ENCODE results near the gene SNAP91. TPM values are rescaled to one million over a fixed set of nuclear protein-coding genes. Genes with fewer than 3 reads are reported as not detected.
"Not testable (repeated sequence)": the region's sequence is repeated elsewhere in the genome, so short reads cannot be mapped to it uniquely, and the experiment has no call there.

Gene SNAP91
- total RNA-seq, 4 donors from 2014 or later: 3.0 to 9.4 (median 6.4) TPM

- TF ChIP-seq POLR2A (IDR thresholded peaks at IDR 0.05): no peak
- no peak for TF ChIP-seq EP300 (IDR thresholded peaks at IDR 0.05)
- no peak for TF ChIP-seq CTCF (IDR thresholded peaks at IDR 0.05)
- no peak for TF ChIP-seq POLR2AphosphoS5 (IDR thresholded peaks at IDR 0.05)
- H3K4me3 ChIP-seq: no peak overlapping the region
- no peaks in the 10 kb centered on the region for H3K4me1 ChIP-seq
- ATAC-seq: no peak
- H3K27ac ChIP-seq: no peak overlapping the region
- H3K36me3 ChIP-seq: no peaks in the 10 kb centered on the region
- no peaks in the 10 kb centered on the region for H3K9me3 ChIP-seq
- no peaks in the 10 kb centered on the region for H3K27me3 ChIP-seq
Observed at GRCh38 chr6:83589076-83589475, 119.8 kb downstream of the SNAP91 start.

GRCh38 chr6:83578057-83578456, 130.8 kb downstream of the SNAP91 start:
- WGBS, 2 donors (ENCODE audit: low coverage in 1 of 2): 78 to 80% methylated on average over 1 of the region's 1 CpG
- ATAC-seq: no peak

GRCh38 chr6:83574783-83575182, 134.1 kb downstream of the SNAP91 start:
- no peaks in the 10 kb centered on the region for H3K27me3 ChIP-seq
- no peaks in the 10 kb centered on the region for H3K9me3 ChIP-seq
- H3K27ac ChIP-seq: no peak overlapping the region
- ATAC-seq: no peak
- TF ChIP-seq POLR2AphosphoS5 (IDR thresholded peaks at IDR 0.05): no peak
- no peak for TF ChIP-seq CTCF (IDR thresholded peaks at IDR 0.05)
- no peak for TF ChIP-seq EP300 (IDR thresholded peaks at IDR 0.05)
- TF ChIP-seq POLR2A (IDR thresholded peaks at IDR 0.05): no peak
- no peaks in the 10 kb centered on the region for H3K4me1 ChIP-seq
- H3K36me3 ChIP-seq: no peaks in the 10 kb centered on the region
- H3K4me3 ChIP-seq: no peak overlapping the region
- WGBS, 2 donors (ENCODE audit: low coverage in 1 of 2): 74 to 96% methylated on average over 5 to 6 of the region's 6 CpGs

More at GRCh38 chr6:83578057-83578456, 130.8 kb downstream of the SNAP91 start:
- H3K4me1 ChIP-seq: no peaks in the 10 kb centered on the region
- no peak overlapping the region for H3K4me3 ChIP-seq
- no peak overlapping the region for H3K27ac ChIP-seq
- no peaks in the 10 kb centered on the region for H3K9me3 ChIP-seq
- no peaks in the 10 kb centered on the region for H3K27me3 ChIP-seq
- H3K36me3 ChIP-seq: no peaks in the 10 kb centered on the region
- no peak for TF ChIP-seq CTCF (IDR thresholded peaks at IDR 0.05)
- TF ChIP-seq POLR2AphosphoS5 (IDR thresholded peaks at IDR 0.05): no peak
- no peak for TF ChIP-seq EP300 (IDR thresholded peaks at IDR 0.05)
- no peak for TF ChIP-seq POLR2A (IDR thresholded peaks at IDR 0.05)

GRCh38 chr6:83571663-83572185, 137.2 kb downstream of the SNAP91 start:
- ATAC-seq: not testable (repeated sequence)

GRCh38 chr6:83558975-83559374, 149.9 kb downstream of the SNAP91 start:
- Histone ChIP-seq H3K36me3 (no peaks in the 10 kb centered on the region), H3K9me3 (peaks cover 0 to 12% (median 0%) of the 10 kb centered on the region in 3 donors), H3K27me3 (no peaks in the 10 kb centered on the region), H3K4me1 (no peaks in the 10 kb centered on the region), H3K4me3 (no peak overlapping the region), H3K27ac (no peak overlapping the region)
- no peak for TF ChIP-seq EP300 (IDR thresholded peaks at IDR 0.05)
- no peak for TF ChIP-seq POLR2AphosphoS5 (IDR thresholded peaks at IDR 0.05)
- TF ChIP-seq CTCF (IDR thresholded peaks at IDR 0.05): no peak
- TF ChIP-seq POLR2A (IDR thresholded peaks at IDR 0.05): no peak
- no peak for ATAC-seq
- WGBS, 2 donors (ENCODE audit: low coverage in 1 of 2): 100% methylated on average over 1 of the region's 1 CpG

More at GRCh38 chr6:83571663-83572185, 137.2 kb downstream of the SNAP91 start:
- H3K27ac ChIP-seq, H3K9me3 ChIP-seq, H3K4me1 ChIP-seq, H3K4me3 ChIP-seq, H3K36me3 ChIP-seq, H3K27me3 ChIP-seq: not testable (repeated sequence)
- 93 to 100% methylated on average over 2 to 4 of the region's 4 CpGs for WGBS, 2 donors (ENCODE audit: low coverage in 1 of 2)
